ENCODE measurements around the gene HS6ST3. TPM values are rescaled to one million over a fixed set of nuclear protein-coding genes. Genes with fewer than 3 reads are reported as not detected.

The HS6ST3 gene
- total RNA-seq, 1 experiment from 2014 or later: not detected

GRCh38 chr13:96637039-96637438, 547.1 kb downstream of the HS6ST3 start:
- no peaks in the 10 kb centered on the region for H3K27me3 ChIP-seq (replicated peaks; ENCODE audit: control insufficient read depth, insufficient read depth, low read length)
- no peak overlapping the region for H3K4me3 ChIP-seq (ENCODE audit: low read depth, low read length)
- DNase-seq: no peak
- TF ChIP-seq, protein P1, sequence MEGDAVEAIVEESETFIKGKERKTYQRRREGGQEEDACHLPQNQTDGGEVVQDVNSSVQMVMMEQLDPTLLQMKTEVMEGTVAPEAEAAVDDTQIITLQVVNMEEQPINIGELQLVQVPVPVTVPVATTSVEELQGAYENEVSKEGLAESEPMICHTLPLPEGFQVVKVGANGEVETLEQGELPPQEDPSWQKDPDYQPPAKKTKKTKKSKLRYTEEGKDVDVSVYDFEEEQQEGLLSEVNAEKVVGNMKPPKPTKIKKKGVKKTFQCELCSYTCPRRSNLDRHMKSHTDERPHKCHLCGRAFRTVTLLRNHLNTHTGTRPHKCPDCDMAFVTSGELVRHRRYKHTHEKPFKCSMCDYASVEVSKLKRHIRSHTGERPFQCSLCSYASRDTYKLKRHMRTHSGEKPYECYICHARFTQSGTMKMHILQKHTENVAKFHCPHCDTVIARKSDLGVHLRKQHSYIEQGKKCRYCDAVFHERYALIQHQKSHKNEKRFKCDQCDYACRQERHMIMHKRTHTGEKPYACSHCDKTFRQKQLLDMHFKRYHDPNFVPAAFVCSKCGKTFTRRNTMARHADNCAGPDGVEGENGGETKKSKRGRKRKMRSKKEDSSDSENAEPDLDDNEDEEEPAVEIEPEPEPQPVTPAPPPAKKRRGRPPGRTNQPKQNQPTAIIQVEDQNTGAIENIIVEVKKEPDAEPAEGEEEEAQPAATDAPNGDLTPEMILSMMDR (IDR thresholded peaks at IDR 0.05; ENCODE audit: insufficient read depth in 1 of 2, low read depth in 1 of 2, low read length in 1 of 2, severe bottlenecking in 1 of 2, unreplicated experiment in 1 of 2): no peak
- H3K9me3 ChIP-seq: peaks cover 9% of the 10 kb centered on the region; the same call in 1 of the 2 replicates
- ChIA-PET CTCF (interaction anchor here (0.5 kb wide), 1 partner anchor 976 kb away, joined by 4 read pairs; no protein-coding TSS in a partner anchor), POLR2A (no interaction called here)
- H3K4me1 ChIP-seq: no peaks in the 10 kb centered on the region
- intact Hi-C loops (cut with micrococcal nuclease; ENCODE audit: unreplicated experiment): no loop called here
- H3K36me3 Mint-ChIP-seq (ENCODE audit: insufficient read depth, unreplicated experiment): no peaks in the 10 kb centered on the region
- H3K9me3 Mint-ChIP-seq (ENCODE audit: unreplicated experiment): peaks cover 14% of the 10 kb centered on the region
- H3K4me3 Mint-ChIP-seq (ENCODE audit: unreplicated experiment): no peak overlapping the region
- no peaks in the 10 kb centered on the region for H3K36me3 ChIP-seq (ENCODE audit: control insufficient read depth, insufficient read depth, low read length)
- peaks cover 3% of the 10 kb centered on the region for H3K27me3 Mint-ChIP-seq (ENCODE audit: insufficient read depth, unreplicated experiment)
- no TSS peak for BruUV-seq (replicated peaks)
- H3K27ac Mint-ChIP-seq (ENCODE audit: unreplicated experiment): no peak overlapping the region
- no peaks in the 10 kb centered on the region for H3K4me1 Mint-ChIP-seq (ENCODE audit: low read depth, unreplicated experiment)

GRCh38 chr13:96646101-96646500, 556.2 kb downstream of the HS6ST3 start:
- H3K36me3 Mint-ChIP-seq (ENCODE audit: insufficient read depth, unreplicated experiment): no peaks in the 10 kb centered on the region
- intact Hi-C loops (cut with micrococcal nuclease; ENCODE audit: unreplicated experiment): no loop called here
- Histone ChIP-seq H3K4me1 (no peaks in the 10 kb centered on the region), H3K36me3 (ENCODE audit: control insufficient read depth, insufficient read depth, low read length) (no peaks in the 10 kb centered on the region), H3K27me3 (replicated peaks; ENCODE audit: control insufficient read depth, insufficient read depth, low read length) (no peaks in the 10 kb centered on the region), H3K4me3 (ENCODE audit: low read depth, low read length) (no peak overlapping the region), H3K9me3 (peaks cover 11% of the 10 kb centered on the region; the same call in 1 of the 2 replicates)
- H3K27ac Mint-ChIP-seq (ENCODE audit: unreplicated experiment): no peak overlapping the region
- no peaks in the 10 kb centered on the region for H3K27me3 Mint-ChIP-seq (ENCODE audit: insufficient read depth, unreplicated experiment)
- H3K4me3 Mint-ChIP-seq (ENCODE audit: unreplicated experiment): no peak overlapping the region
- TF ChIP-seq, protein P1 (IDR thresholded peaks at IDR 0.05; ENCODE audit: insufficient read depth in 1 of 2, low read depth in 1 of 2, low read length in 1 of 2, severe bottlenecking in 1 of 2, unreplicated experiment in 1 of 2): no peak
- ChIA-PET CTCF (no interaction called here), POLR2A (no interaction called here)
- DNase-seq: no peak
- no peaks in the 10 kb centered on the region for H3K4me1 Mint-ChIP-seq (ENCODE audit: low read depth, unreplicated experiment)
- no TSS peak for BruUV-seq (replicated peaks)
- peaks cover 17% of the 10 kb centered on the region for H3K9me3 Mint-ChIP-seq (ENCODE audit: unreplicated experiment)

GRCh38 chr13:96646515-96647211, 556.8 kb downstream of the HS6ST3 start:
- Mint-ChIP-seq H3K27me3 (ENCODE audit: insufficient read depth, unreplicated experiment) (no peaks in the 10 kb centered on the region), H3K9me3 (ENCODE audit: unreplicated experiment) (peaks cover 16% of the 10 kb centered on the region), H3K36me3 (ENCODE audit: insufficient read depth, unreplicated experiment) (no peaks in the 10 kb centered on the region), H3K4me3 (ENCODE audit: unreplicated experiment) (no peak overlapping the region), H3K4me1 (ENCODE audit: low read depth, unreplicated experiment) (no peaks in the 10 kb centered on the region), H3K27ac (ENCODE audit: unreplicated experiment) (no peak overlapping the region)
- TF ChIP-seq, protein P1 (IDR thresholded peaks at IDR 0.05; ENCODE audit: insufficient read depth in 1 of 2, low read depth in 1 of 2, low read length in 1 of 2, severe bottlenecking in 1 of 2, unreplicated experiment in 1 of 2): no peak
- no peak overlapping the region for H3K4me3 ChIP-seq (ENCODE audit: low read depth, low read length)
- no peaks in the 10 kb centered on the region for H3K36me3 ChIP-seq (ENCODE audit: control insufficient read depth, insufficient read depth, low read length)
- ChIA-PET CTCF (no interaction called here), POLR2A (no interaction called here)
- H3K9me3 ChIP-seq: peaks cover 6% of the 10 kb centered on the region; the same call in 1 of the 2 replicates
- no peak for DNase-seq
- intact Hi-C loops (cut with micrococcal nuclease; ENCODE audit: unreplicated experiment): no loop called here
- BruUV-seq (replicated peaks): no TSS peak
- H3K27me3 ChIP-seq (replicated peaks; ENCODE audit: control insufficient read depth, insufficient read depth, low read length): no peaks in the 10 kb centered on the region
- H3K4me1 ChIP-seq: no peaks in the 10 kb centered on the region
